Fibroblast of pulmonary artery (primary cell): Measurements from ENCODE around the gene ZNF580.
A peak's percentile ranks its signal among the peaks of the same experiment; 100 is the strongest.

Source experiments
- DNase-seq: peaks from one replicate; pipeline ENCODE4 v3.0.0-alpha.2; 2010; ENCODE audit warnings: low read depth
- H3K4me3 ChIP-seq: replicated peaks from 2 replicates; pipeline ENCODE4 v1.5.1; 2011; ENCODE audit warnings: low read depth, mild to moderate bottlenecking, control low read depth, low read length, moderate library complexity
- CTCF ChIP-seq: IDR thresholded peaks from 2 replicates; pipeline ENCODE4 v1.5.1; 2011; ENCODE audit warnings: mild to moderate bottlenecking, control low read depth, low read length, inconsistent platforms; ENCODE audit errors: missing control alignments

ZNF580 gene

GRCh38 chr19:55601084-55601483, 39.7 kb upstream of the ZNF580 start:
- TF ChIP-seq CTCF: no peak
- H3K4me3 ChIP-seq: peak overlapping the region; percentile 73
- no peak for DNase-seq

GRCh38 chr19:55602104-55603001, 38.4 kb upstream of the ZNF580 start:
- H3K4me3 ChIP-seq: no peak overlapping the region
- TF ChIP-seq CTCF: no peak
- DNase-seq: no peak

GRCh38 chr19:55603115-55603514, 37.7 kb upstream of the ZNF580 start:
- no peak overlapping the region for H3K4me3 ChIP-seq
- TF ChIP-seq CTCF: no peak
- DNase-seq: no peak

GRCh38 chr19:55603581-55604292, 37.1 kb upstream of the ZNF580 start:
- DNase-seq: no peak
- no peak overlapping the region for H3K4me3 ChIP-seq
- no peak for TF ChIP-seq CTCF

- DNase-seq: peak; percentile 98
- H3K4me3 ChIP-seq: peak overlapping the region; percentile 76
- TF ChIP-seq CTCF: no peak
Measured at GRCh38 chr19:55605207-55605636, 35.6 kb upstream of the ZNF580 start.

GRCh38 chr19:55605637-55606470, 34.9 kb upstream of the ZNF580 start, which contains the start of gene ZNF865:
ZNF865 (plus strand) TSS chr19:55605647; CDS start chr19:55613619, 7,972 bp downstream.
- TF ChIP-seq CTCF: peak; percentile 90
- peak within 1 kb of the TSS; percentile 76 for H3K4me3 ChIP-seq
- peak; percentile 90 for DNase-seq
